PC-3 (cell line): ENCODE measurements around the gene ASB10. TPM values are rescaled to one million over a fixed set of nuclear protein-coding genes. Genes with fewer than 3 reads are reported as not detected.

ENCODE experiments used
- ATAC-seq: fragments of 200-7000 bp; cut with Tn5 transposase; 2 replicates; pipeline ENCODE4 v1.9.1; 2020; ENCODE audit warnings: mild to moderate bottlenecking, moderate library complexity
- BruUV-seq: library from RNA; stranded (reverse); fragments of 400-500 nt; replicated peaks from 2 replicates; lab custom pipeline; 2021; lab: Mats Ljungman, UMichigan
- CTCF ChIA-PET: fragments of 300-600 bp; sonication (Branson Sonifier 250); formaldehyde crosslinking; loops from one replicate; lab custom pipeline; 2022; ENCODE audit warnings: antibody characterized with exemption; lab: Charles Lee
- POLR2A ChIA-PET: fragments of 300-600 bp; sonication (Branson Sonifier 250); formaldehyde crosslinking; loops from one replicate; lab custom pipeline; 2022; ENCODE audit warnings: antibody characterized with exemption; ENCODE audit not compliant: unreplicated experiment; lab: Charles Lee
- DNase-seq: peaks from one replicate; pipeline ENCODE4 v3.0.0-alpha.2; 2015
- H2AFZ ChIP-seq: fragments of 300-600 bp; sonication (generic); 2 replicates; pipeline ENCODE4 v1.6.0; 2016; ENCODE audit warnings: antibody characterized with exemption, low read length
- H3F3A ChIP-seq: fragments of 300-600 bp; sonication (generic); one replicate; pipeline ENCODE4 v1.6.0; 2017; ENCODE audit warnings: antibody characterized with exemption, low read length, control low read depth, mild to moderate bottlenecking; ENCODE audit not compliant: unreplicated experiment
- H3K27ac ChIP-seq: fragments of 300-600 bp; sonication (generic); 2 replicates; pipeline ENCODE4 v1.5.1; 2016; ENCODE audit warnings: mild to moderate bottlenecking, low read length
- H3K27me3 ChIP-seq: fragments of 300-600 bp; sonication (generic); 2 replicates; pipeline ENCODE4 v1.6.1; 2016; ENCODE audit warnings: low read length, mixed read lengths
- H3K36me3 ChIP-seq: fragments of 300-600 bp; sonication (generic); 2 replicates; pipeline ENCODE4 v1.6.1; 2016; ENCODE audit warnings: low read depth, mixed run types, low read length, mixed read lengths
- H3K4me1 ChIP-seq: fragments of 300-600 bp; sonication (generic); 2 replicates; pipeline ENCODE4 v1.5.1; 2016; ENCODE audit warnings: low read length; ENCODE audit not compliant: insufficient read depth
- H3K4me2 ChIP-seq: fragments of 300-600 bp; sonication (generic); 2 replicates; pipeline ENCODE4 v1.6.0; 2016; ENCODE audit warnings: low read length
- H3K4me3 ChIP-seq: fragments of 300-600 bp; sonication (generic); 2 replicates; pipeline ENCODE4 v1.5.1; 2016; ENCODE audit warnings: mild to moderate bottlenecking, low read length, mixed read lengths
- H3K79me2 ChIP-seq: fragments of 300-600 bp; sonication (generic); 2 replicates; pipeline ENCODE4 v1.6.1; 2017; ENCODE audit warnings: low read length, mixed read lengths
- H3K9ac ChIP-seq: fragments of 300-600 bp; sonication (generic); 2 replicates; pipeline ENCODE4 v1.6.0; 2016; ENCODE audit warnings: mild to moderate bottlenecking, low read length
- H3K9me2 ChIP-seq: fragments of 300-600 bp; sonication (generic); replicated peaks from 2 replicates; pipeline ENCODE4 v1.6.1; 2016; ENCODE audit warnings: mixed run types, low read length, mixed read lengths
- H3K9me3 ChIP-seq: fragments of 300-600 bp; sonication (generic); 2 replicates; pipeline ENCODE4 v1.6.1; 2016; ENCODE audit warnings: low read length, mixed read lengths
- H4K20me1 ChIP-seq: fragments of 300-600 bp; sonication (generic); 2 replicates; pipeline ENCODE4 v1.6.1; 2016; ENCODE audit warnings: low read length, mixed read lengths
- CTCF ChIP-seq: fragments of 300-600 bp; sonication (generic); conservative IDR thresholded peaks from 2 replicates; pipeline ENCODE4 v1.5.1; 2017; ENCODE audit warnings: antibody characterized with exemption, low read depth, mild to moderate bottlenecking, low read length
- EZH2 ChIP-seq: fragments of 300-600 bp; sonication (generic); IDR thresholded peaks from one replicate; pipeline ENCODE4 v1.6.1; 2017; ENCODE audit warnings: antibody characterized with exemption, mild to moderate bottlenecking, low read length; ENCODE audit not compliant: unreplicated experiment
- EZH2phosphoT487 ChIP-seq: fragments of 300-600 bp; sonication (generic); IDR thresholded peaks from 2 replicates; pipeline ENCODE4 v1.6.1; 2018; ENCODE audit warnings: mild to moderate bottlenecking, antibody characterized with exemption, low read length, borderline replicate concordance
- intact Hi-C: fragments of 100-400 bp; cut with micrococcal nuclease; formaldehyde crosslinking; loops from 2 replicates; pipeline ENCODE4 v1.9.0; 2023
- total RNA-seq: library from RNA; depleted of rRNA; stranded (reverse); fragments of >200 nt; gene quantifications from 2 replicates; pipeline ENCODE4 v1.2.3, GENCODE V29; 2014

Gene ASB10
- total RNA-seq, 1 experiment from 2014 or later, result not detected

DNA sequence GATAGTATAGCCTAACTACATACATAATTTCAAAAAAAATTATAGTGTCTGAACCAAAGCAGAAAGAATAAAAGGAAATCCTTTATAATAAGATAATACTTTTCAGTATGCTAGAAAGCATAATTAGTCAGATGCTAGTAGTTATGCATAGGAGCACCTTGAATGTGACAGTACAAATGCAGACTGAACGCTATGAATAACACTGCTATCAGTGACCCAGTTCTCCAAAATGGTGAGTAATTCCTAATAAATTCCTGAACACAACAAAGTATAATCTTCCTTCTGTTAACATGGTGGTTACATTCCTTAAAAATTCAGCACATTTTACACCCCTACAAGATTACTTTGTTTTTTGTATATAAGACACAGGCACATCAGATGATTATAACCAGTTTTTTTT lies 44.0 kb upstream of the ASB10 start:
- H3K4me2 ChIP-seq, result peak overlapping the region; percentile 91
- no peaks in the 10 kb centered on the region for H4K20me1 ChIP-seq
- intact Hi-C loops, result no loop called here
- H3K9me3 ChIP-seq, result no peaks in the 10 kb centered on the region
- no peak overlapping the region for H3K4me3 ChIP-seq
- no peaks in the 10 kb centered on the region for H3K9me2 ChIP-seq
- DNase-seq, result no peak
- ChIA-PET CTCF (no interaction called here), POLR2A (no interaction called here)
- no peaks in the 10 kb centered on the region for H3K27me3 ChIP-seq
- H3K27ac ChIP-seq, result no peak overlapping the region
- no peak overlapping the region for H2AFZ ChIP-seq
- ATAC-seq, result no peak
- H3K36me3 ChIP-seq, result peaks cover 9% of the 10 kb centered on the region; the same call in 1 of the 2 replicates
- no peak for TF ChIP-seq EZH2phosphoT487
- TF ChIP-seq EZH2, result no peak
- TF ChIP-seq CTCF, result no peak
- H3F3A ChIP-seq, result no peaks in the 10 kb centered on the region
- no peak overlapping the region for H3K9ac ChIP-seq
- no TSS peak for BruUV-seq
- H3K4me1 ChIP-seq, result peaks cover 36% of the 10 kb centered on the region
- peaks cover 46% of the 10 kb centered on the region for H3K79me2 ChIP-seq

- BruUV-seq, result no TSS peak
- ATAC-seq, result no peak
- POLR2A ChIA-PET, result no interaction called here
- H4K20me1 ChIP-seq, result no peaks in the 10 kb centered on the region
- TF ChIP-seq EZH2, result no peak
- no peak for TF ChIP-seq EZH2phosphoT487
- TF ChIP-seq CTCF, result no peak
- no peaks in the 10 kb centered on the region for H3K27me3 ChIP-seq
- H3K9me2 ChIP-seq, result no peaks in the 10 kb centered on the region
- no peaks in the 10 kb centered on the region for H3K9me3 ChIP-seq
- intact Hi-C loops, result no loop called here
- H3K4me3 ChIP-seq, result no peak overlapping the region
- no peak for DNase-seq
- H3K27ac ChIP-seq, result no peak overlapping the region
- peaks cover 45% of the 10 kb centered on the region for H3K4me1 ChIP-seq
- no peaks in the 10 kb centered on the region for H3F3A ChIP-seq
- H3K4me2 ChIP-seq, result no peak overlapping the region
- H2AFZ ChIP-seq, result no peak overlapping the region
- CTCF ChIA-PET, result no interaction called here
- H3K9ac ChIP-seq, result no peak overlapping the region
- H3K36me3 ChIP-seq, result peaks cover 11% of the 10 kb centered on the region
- peaks cover 46% of the 10 kb centered on the region for H3K79me2 ChIP-seq
These were observed 42.2 kb upstream of the ASB10 start for GRCh38 chr7:151229249-151229648.

DNA sequence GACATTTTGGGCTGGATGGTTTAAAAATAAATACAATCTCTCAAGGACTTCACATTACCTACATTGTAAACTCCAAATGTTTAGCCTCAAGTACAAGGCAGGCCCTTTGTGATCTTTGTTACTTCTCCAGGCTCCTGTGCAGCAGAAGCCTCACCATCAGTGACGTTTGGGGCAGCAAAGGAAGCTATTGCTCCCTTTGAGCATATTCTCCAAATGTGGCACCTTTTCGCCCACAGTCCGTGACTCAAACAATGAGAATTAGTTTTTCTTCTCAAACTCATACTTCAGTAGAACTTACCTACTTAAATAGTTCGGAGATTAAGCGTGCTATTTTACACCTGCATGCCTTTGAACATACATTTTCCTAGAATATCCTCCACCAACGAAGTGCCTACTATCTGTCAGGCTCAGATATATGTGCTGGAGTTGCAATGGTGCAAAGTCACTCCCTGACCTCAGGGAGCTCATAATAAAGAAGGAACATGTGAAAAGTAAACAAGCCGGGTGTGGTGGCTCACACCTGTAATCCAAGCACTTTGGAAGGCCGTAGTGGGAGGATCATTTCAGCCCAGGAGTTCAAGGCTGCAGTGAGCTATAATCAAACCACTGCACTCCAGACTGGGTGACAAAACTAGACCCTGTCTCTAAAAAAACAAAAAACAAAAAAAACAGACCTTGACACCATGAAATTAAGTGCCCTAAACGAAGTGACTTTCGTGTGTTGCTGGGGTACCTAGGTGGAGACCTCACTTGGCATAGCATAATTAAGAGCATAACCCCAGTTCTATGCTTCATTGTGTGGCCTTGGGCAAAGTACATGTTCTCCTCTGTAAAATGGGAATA lies 41.2 kb upstream of the ASB10 start:
- no peak for ATAC-seq
- Histone ChIP-seq H3K4me1 (peaks cover 35% of the 10 kb centered on the region), H3K79me2 (peaks cover 37% of the 10 kb centered on the region), H3K36me3 (peaks cover 19% of the 10 kb centered on the region), H3F3A (no peaks in the 10 kb centered on the region), H3K4me3 (peak overlapping the region; percentile 92), H3K27me3 (no peaks in the 10 kb centered on the region), H3K9me2 (no peaks in the 10 kb centered on the region), H2AFZ (peak overlapping the region; percentile 94), H3K9ac (peak overlapping the region; percentile 94), H3K9me3 (no peaks in the 10 kb centered on the region), H3K4me2 (peak overlapping the region; percentile 97), H3K27ac (peak overlapping the region; percentile 43; the same call in 1 of the 2 replicates), H4K20me1 (no peaks in the 10 kb centered on the region)
- ChIA-PET CTCF (interaction anchor here (0.7 to 0.8 kb wide), 2 partner anchors 15 kb away, joined by 4 read pairs; no protein-coding TSS in a partner anchor), POLR2A (interaction anchor here (0.6 kb wide), 1 partner anchor 97 kb away, joined by 3 read pairs; no protein-coding TSS in a partner anchor)
- no peak for TF ChIP-seq EZH2
- no peak for TF ChIP-seq CTCF
- no peak for TF ChIP-seq EZH2phosphoT487
- BruUV-seq, result no TSS peak
- intact Hi-C loops, result no loop called here
- DNase-seq, result no peak
